Mesenchymal stem cell (in vitro differentiated cells and primary cell): Measurements from ENCODE around the gene RAB27B.
A peak's percentile ranks its signal among the peaks of the same experiment; 100 is the strongest.

Experiments used
- DNase-seq: peaks from one replicate; pipeline ENCODE4 v3.0.0-alpha.2; 2013
- H2AFZ ChIP-seq: one replicate; pipeline ENCODE4 v1.6.1; 2013; ENCODE audit warnings: low read depth, mild to moderate bottlenecking, control low read depth, inconsistent platforms, low read length, moderate library complexity
- H2AK5ac ChIP-seq: 2 replicates; pipeline ENCODE4 v1.6.1; 2013; ENCODE audit warnings: low read length, moderate library complexity, mild to moderate bottlenecking, inconsistent platforms; ENCODE audit not compliant: severe bottlenecking
- H2BK120ac ChIP-seq: one replicate; pipeline ENCODE4 v1.6.1; 2013; ENCODE audit warnings: low read depth, mild to moderate bottlenecking, inconsistent platforms, low read length, moderate library complexity
- H2BK12ac ChIP-seq, 2 experiments: one replicate each; pipeline ENCODE4 v1.6.1; 2013; ENCODE audit warnings: inconsistent platforms in 2 of 2, low read length in 2 of 2, mild to moderate bottlenecking in 2 of 2, moderate library complexity in 2 of 2, control low read depth in 1 of 2
- H2BK15ac ChIP-seq: one replicate; pipeline ENCODE4 v1.6.1; 2013; ENCODE audit warnings: mild to moderate bottlenecking, low read depth, inconsistent platforms; ENCODE audit not compliant: poor library complexity, severe bottlenecking
- H2BK5ac ChIP-seq: 2 replicates; pipeline ENCODE4 v1.6.1; 2013; ENCODE audit warnings: low read depth, mild to moderate bottlenecking, low read length, control low read depth, inconsistent platforms; ENCODE audit not compliant: poor library complexity, severe bottlenecking
- H3K14ac ChIP-seq, 2 experiments: one replicate each; pipeline ENCODE4 v1.6.1; 2013; ENCODE audit warnings: inconsistent platforms in 2 of 2, low read length in 2 of 2, control low read depth in 1 of 2, mild to moderate bottlenecking in 1 of 2, moderate library complexity in 1 of 2
- H3K18ac ChIP-seq, 2 experiments: one replicate each; pipeline ENCODE4 v1.6.1; 2013; ENCODE audit warnings: inconsistent platforms in 2 of 2, low read length in 2 of 2, control low read depth in 1 of 2, low read depth in 1 of 2, mild to moderate bottlenecking in 1 of 2
- H3K23ac ChIP-seq, 2 experiments: one replicate each; pipeline ENCODE4 v1.6.1; 2013; ENCODE audit warnings: inconsistent platforms in 2 of 2, low read length in 2 of 2, mild to moderate bottlenecking in 2 of 2, moderate library complexity in 2 of 2, control low read depth in 1 of 2
- H3K27ac ChIP-seq: 2 replicates; pipeline ENCODE4 v1.5.1; 2013; ENCODE audit warnings: mild to moderate bottlenecking, moderate library complexity, low read length, control low read depth, inconsistent platforms; ENCODE audit not compliant: poor library complexity, severe bottlenecking
- H3K27me3 ChIP-seq, 2 experiments: 2 replicates each; pipeline versions ENCODE4 v1.6.1 to v1.7.0; 2013; ENCODE audit warnings: low read length in 2 of 2, mild to moderate bottlenecking in 2 of 2, moderate library complexity in 2 of 2, control low read depth in 1 of 2, inconsistent platforms in 1 of 2; ENCODE audit not compliant: control insufficient read depth in 1 of 2, insufficient read depth in 1 of 2
- H3K36me3 ChIP-seq, 2 experiments: 2 replicates each; pipeline versions ENCODE4 v1.6.1 to v1.7.0; 2013; ENCODE audit warnings: low read length in 2 of 2, control low read depth in 1 of 2, inconsistent platforms in 1 of 2, low read depth in 1 of 2, mild to moderate bottlenecking in 1 of 2; ENCODE audit not compliant: insufficient read depth in 2 of 2, control insufficient read depth in 1 of 2
- H3K4ac ChIP-seq, 2 experiments: one replicate each; pipeline ENCODE4 v1.6.1; 2013; ENCODE audit warnings: inconsistent platforms in 2 of 2, low read length in 2 of 2, mild to moderate bottlenecking in 2 of 2, moderate library complexity in 2 of 2, control low read depth in 1 of 2, low read depth in 1 of 2
- H3K4me1 ChIP-seq: 2 replicates; pipeline ENCODE4 v1.6.1; 2013; ENCODE audit warnings: low read depth, low read length, control low read depth; ENCODE audit not compliant: control insufficient read depth, insufficient read depth
- H3K4me2 ChIP-seq: 2 replicates; pipeline ENCODE4 v1.6.1; 2013; ENCODE audit warnings: low read length, mild to moderate bottlenecking, inconsistent platforms; ENCODE audit not compliant: poor library complexity, severe bottlenecking
- H3K4me3 ChIP-seq, 2 experiments: 2 replicates each; pipeline versions ENCODE4 v1.5.1 to v1.7.0; 2013; ENCODE audit warnings: low read length in 2 of 2, mild to moderate bottlenecking in 2 of 2, control low read depth in 1 of 2, low read depth in 1 of 2; ENCODE audit not compliant: insufficient read depth in 1 of 2
- H3K79me1 ChIP-seq: replicated peaks from 2 replicates; pipeline ENCODE4 v1.6.1; 2013; ENCODE audit warnings: mild to moderate bottlenecking, control low read depth, low read length, inconsistent platforms; ENCODE audit not compliant: poor library complexity, severe bottlenecking
- H3K9ac ChIP-seq: 2 replicates; pipeline ENCODE4 v1.7.0; 2013; ENCODE audit warnings: mild to moderate bottlenecking, low read length, moderate library complexity
- H3K9me3 ChIP-seq: 2 replicates; pipeline ENCODE4 v1.7.0; 2013; ENCODE audit warnings: mild to moderate bottlenecking, low read length; ENCODE audit not compliant: control insufficient read depth
- H4K8ac ChIP-seq: one replicate; pipeline ENCODE4 v1.6.1; 2013; ENCODE audit warnings: inconsistent platforms, mild to moderate bottlenecking, low read length, moderate library complexity
- H4K91ac ChIP-seq: one replicate; pipeline ENCODE4 v1.6.1; 2013; ENCODE audit warnings: mild to moderate bottlenecking, low read length, inconsistent platforms
- WGBS: methylation state at CpG from one replicate; pipeline ENCODE4 v1.1.7; 2013; ENCODE audit warnings: mixed read lengths; 5-methylcytosine and 5-hydroxymethylcytosine counted together

Gene RAB27B

DNA sequence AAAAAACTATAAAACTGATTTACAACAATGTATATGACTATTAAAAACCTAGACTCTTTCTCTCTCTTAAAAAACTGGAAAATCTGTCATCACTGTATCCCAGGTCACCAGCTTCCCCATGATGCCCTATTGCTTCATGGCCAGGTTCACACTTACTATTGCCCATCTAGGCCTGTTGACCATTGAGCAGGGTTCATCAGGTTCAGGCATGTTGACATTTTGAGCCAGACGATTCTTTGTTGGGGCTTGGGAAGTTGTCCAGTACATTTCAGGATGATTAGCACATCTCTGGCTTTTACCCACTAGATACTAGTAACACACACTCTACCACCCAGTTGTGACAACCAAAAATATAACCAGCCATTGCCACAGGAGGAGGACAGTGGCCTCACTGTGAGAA is 26.9 kb upstream of the RAB27B start:
- H3K4ac ChIP-seq: no peak overlapping the region
- no peak overlapping the region for H3K27ac ChIP-seq
- peak overlapping the region; percentile 37 for H4K8ac ChIP-seq
- H3K27me3 ChIP-seq: no peaks in the 10 kb centered on the region
- peak overlapping the region; percentile 59 to 77 for H2BK12ac ChIP-seq
- H3K9me3 ChIP-seq: no peaks in the 10 kb centered on the region
- H3K4me1 ChIP-seq: no peaks in the 10 kb centered on the region
- H3K14ac ChIP-seq: no peak overlapping the region
- H2BK5ac ChIP-seq: no peak overlapping the region
- H2AFZ ChIP-seq: no peak overlapping the region
- no peak overlapping the region for H3K4me2 ChIP-seq
- no peak overlapping the region for H3K9ac ChIP-seq
- 88% methylated on average over 1 of the region's 1 CpG for WGBS
- no peak overlapping the region for H3K23ac ChIP-seq
- H4K91ac ChIP-seq: peak overlapping the region; percentile 80
- DNase-seq: no peak
- H2AK5ac ChIP-seq: no peak overlapping the region
- peak overlapping the region; percentile 79 for H2BK120ac ChIP-seq
- H3K79me1 ChIP-seq: no peaks in the 10 kb centered on the region
- no peaks in the 10 kb centered on the region for H3K36me3 ChIP-seq
- H2BK15ac ChIP-seq: no peak overlapping the region
- H3K4me3 ChIP-seq: no peak overlapping the region
- peak overlapping the region; percentile 6 to 45 for H3K18ac ChIP-seq

DNA sequence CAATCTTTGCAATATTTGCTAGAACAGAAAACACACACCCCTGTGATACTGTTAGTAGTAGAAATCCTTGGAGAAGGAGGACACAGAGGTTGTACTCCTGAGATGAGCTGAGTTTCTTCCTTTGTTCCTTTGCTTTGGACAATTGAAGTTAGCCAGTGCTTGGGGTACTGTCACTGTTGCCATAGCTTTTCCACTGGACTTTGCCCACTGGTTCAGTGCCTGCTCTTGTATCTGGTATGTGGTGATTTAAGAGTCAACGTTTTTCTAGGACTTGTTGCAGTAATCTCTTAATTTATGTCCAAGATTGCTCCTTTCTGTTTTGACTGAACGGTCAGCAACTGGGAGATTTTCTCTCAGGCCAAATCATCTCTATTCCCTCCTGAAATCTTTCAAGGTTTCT is 26.1 kb upstream of the RAB27B start:
- Histone ChIP-seq H3K27ac (no peak overlapping the region), H2BK120ac (no peak overlapping the region), H2BK15ac (peak overlapping the region; percentile 96), H3K4me3 (no peak overlapping the region), H2AK5ac (no peak overlapping the region), H3K9ac (no peak overlapping the region), H3K14ac (no peak overlapping the region), H2BK5ac (no peak overlapping the region), H4K91ac (peak overlapping the region; percentile 83), H3K4ac (peak overlapping the region in 1 of 2 experiments; percentile 64), H2AFZ (no peak overlapping the region), H3K36me3 (no peaks in the 10 kb centered on the region), H4K8ac (peak overlapping the region; percentile 23), H3K27me3 (no peaks in the 10 kb centered on the region), H2BK12ac (peak overlapping the region; percentile 79 to 97), H3K4me1 (no peaks in the 10 kb centered on the region), H3K23ac (no peak overlapping the region), H3K18ac (peak overlapping the region; percentile 28 to 95), H3K9me3 (no peaks in the 10 kb centered on the region), H3K4me2 (no peak overlapping the region), H3K79me1 (no peaks in the 10 kb centered on the region)
- WGBS: no CpG with 5 or more reads among the region's 2 CpGs
- DNase-seq: no peak

DNA sequence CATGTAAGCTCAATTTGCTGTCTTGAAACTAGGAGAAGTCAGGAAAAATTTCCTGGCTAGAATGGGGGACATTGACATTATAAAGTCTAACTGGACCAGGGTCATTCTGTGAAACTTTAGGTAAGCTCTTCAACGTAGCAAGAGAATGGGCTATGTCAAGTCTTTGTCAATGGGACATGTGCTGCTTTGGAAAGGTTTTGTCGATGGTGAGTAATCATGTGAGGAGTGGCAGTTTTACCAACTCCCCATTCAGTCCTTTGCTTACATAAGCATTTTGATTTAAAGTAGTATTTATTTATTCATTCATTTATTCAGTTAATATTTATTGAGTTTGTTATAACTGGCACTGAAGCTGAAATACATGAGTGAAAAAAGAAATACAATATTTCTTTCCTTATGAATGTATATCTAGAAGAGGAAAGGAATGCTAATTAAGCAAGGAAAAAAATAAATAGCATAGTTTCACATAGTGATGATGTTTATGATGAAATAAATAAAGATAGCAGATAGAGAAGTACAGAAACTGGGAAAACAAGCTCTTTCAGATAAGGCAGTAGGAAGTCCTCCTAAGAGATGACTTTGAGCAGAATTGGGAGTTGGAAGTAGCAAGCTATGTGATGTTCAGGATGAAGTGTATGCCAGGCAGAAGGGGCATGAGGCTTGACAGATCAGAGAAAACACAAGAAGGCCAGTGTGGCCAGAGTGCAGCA is 25.4 kb upstream of the RAB27B start:
- Histone ChIP-seq H3K36me3 (no peaks in the 10 kb centered on the region), H4K8ac (peak overlapping the region; percentile 45), H3K9ac (no peak overlapping the region), H2BK120ac (peak overlapping the region; percentile 8), H2BK15ac (no peak overlapping the region), H3K27me3 (no peaks in the 10 kb centered on the region), H3K4me1 (no peaks in the 10 kb centered on the region), H3K9me3 (no peaks in the 10 kb centered on the region), H2AFZ (no peak overlapping the region), H3K18ac (peak overlapping the region; percentile 87 to 90), H3K4ac (peak overlapping the region; percentile 73 to 97), H2BK5ac (no peak overlapping the region), H2BK12ac (peak overlapping the region; percentile 82 to 98), H2AK5ac (no peak overlapping the region), H3K79me1 (no peaks in the 10 kb centered on the region), H3K27ac (no peak overlapping the region), H3K14ac (peak overlapping the region in 1 of 2 experiments; percentile 86), H3K4me3 (no peak overlapping the region), H3K4me2 (no peak overlapping the region), H4K91ac (peak overlapping the region; percentile 57), H3K23ac (no peak overlapping the region)
- WGBS: 85% methylated on average over 1 of the region's 2 CpGs
- DNase-seq: no peak

DNA sequence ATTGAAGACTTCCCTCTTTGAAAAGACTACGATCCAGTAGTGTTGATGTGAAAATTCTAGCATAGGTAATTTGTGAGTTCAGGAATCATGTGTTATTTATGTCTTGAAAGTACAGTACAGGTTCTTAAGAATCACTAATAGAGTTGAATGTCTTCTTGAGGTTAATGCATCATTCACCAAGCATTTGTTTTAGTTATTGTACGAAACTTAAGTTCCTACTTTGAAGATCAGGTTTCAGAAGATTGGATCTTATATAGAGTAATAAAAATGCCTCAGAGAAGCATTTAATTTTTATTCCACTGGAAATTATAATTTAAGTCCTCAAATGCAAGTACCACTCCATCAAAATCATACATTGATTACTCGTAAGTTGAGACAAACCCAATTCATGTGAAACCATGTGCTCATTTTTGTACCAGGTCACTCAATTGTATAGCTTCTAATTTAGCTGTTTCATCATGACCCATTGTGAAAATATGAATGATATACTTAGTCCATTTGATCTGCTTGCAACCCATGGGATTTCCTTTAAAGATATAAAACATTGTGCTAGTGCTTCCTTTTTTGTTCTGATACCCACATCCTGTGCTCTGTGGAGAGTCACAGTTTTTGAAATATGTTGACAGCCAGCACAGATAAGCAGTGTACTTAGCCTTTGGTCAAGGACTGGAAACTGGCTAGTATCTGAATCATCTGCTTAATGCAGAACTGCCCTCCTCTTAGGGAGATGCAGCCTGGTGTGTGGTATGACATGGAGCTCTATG is 22.5 kb upstream of the RAB27B start:
- Histone ChIP-seq H3K23ac (no peak overlapping the region), H4K91ac (no peak overlapping the region), H3K36me3 (no peaks in the 10 kb centered on the region), H3K4me2 (no peak overlapping the region), H3K9me3 (no peaks in the 10 kb centered on the region), H2BK15ac (no peak overlapping the region), H3K9ac (no peak overlapping the region), H3K27ac (peak overlapping the region; percentile 36), H3K4me3 (no peak overlapping the region), H2BK12ac (no peak overlapping the region), H2BK120ac (no peak overlapping the region), H3K79me1 (no peaks in the 10 kb centered on the region), H2BK5ac (no peak overlapping the region), H3K14ac (no peak overlapping the region), H3K18ac (no peak overlapping the region), H3K4ac (no peak overlapping the region), H2AK5ac (no peak overlapping the region), H3K27me3 (no peaks in the 10 kb centered on the region), H4K8ac (no peak overlapping the region), H2AFZ (no peak overlapping the region), H3K4me1 (no peaks in the 10 kb centered on the region)
- WGBS: 7% methylated on average over 2 of the region's 3 CpGs
- DNase-seq: peak; percentile 97
